CD14-positive monocyte (primary cell): ENCODE results near the gene COQ2. TPM values are rescaled to one million over a fixed set of nuclear protein-coding genes. Genes with fewer than 3 reads are reported as not detected.

Source experiments
- DNase-seq, 3 donors: peaks; one replicate each; pipeline ENCODE4 v3.0.0-alpha.2; 2011 to 2022
- H2AFZ ChIP-seq: 2 replicates; pipeline ENCODE4 v1.6.0; 2012; ENCODE audit warnings: mild to moderate bottlenecking, low read depth, low read length, inconsistent platforms; ENCODE audit not compliant: insufficient read depth, poor library complexity, severe bottlenecking
- H3K27ac ChIP-seq, 2 donors: 1 replicate in 1 of 2; 2 replicates in 1 of 2; pipeline ENCODE4 v1.5.1; 2012 to 2013; ENCODE audit warnings: low read length in 2 of 2, control low read depth in 1 of 2, inconsistent platforms in 1 of 2, low read depth in 1 of 2, mild to moderate bottlenecking in 1 of 2
- H3K27me3 ChIP-seq, 2 donors: one replicate each; pipeline versions ENCODE4 v1.6.0 to v1.6.1; 2011 to 2013; ENCODE audit warnings: low read length in 2 of 2; ENCODE audit not compliant: control insufficient read depth in 2 of 2, insufficient read depth in 2 of 2
- H3K36me3 ChIP-seq, 2 donors: replicated peaks in 1 of 2; 1 replicate in 1 of 2; 2 replicates in 1 of 2; pipeline versions ENCODE4 v1.5.1 to v1.6.1; 2012 to 2013; ENCODE audit warnings: low read length in 2 of 2, control low read depth in 1 of 2, inconsistent platforms in 1 of 2, mild to moderate bottlenecking in 1 of 2; ENCODE audit not compliant: insufficient read depth in 2 of 2, control insufficient read depth in 1 of 2
- H3K4me1 ChIP-seq, 2 donors: 1 replicate in 1 of 2; 2 replicates in 1 of 2; pipeline versions ENCODE4 v1.5.1 to v1.6.1; 2012 to 2013; ENCODE audit warnings: low read length in 2 of 2, control low read depth in 1 of 2, inconsistent platforms in 1 of 2, mild to moderate bottlenecking in 1 of 2, moderate library complexity in 1 of 2; ENCODE audit not compliant: insufficient read depth in 2 of 2, control insufficient read depth in 1 of 2
- H3K4me2 ChIP-seq: replicated peaks from 2 replicates; pipeline ENCODE3; 2012; ENCODE audit warnings: low read length, moderate library complexity, mild to moderate bottlenecking; ENCODE audit not compliant: poor library complexity, severe bottlenecking; ENCODE audit errors: extremely low read depth
- H3K4me3 ChIP-seq, 3 experiments: fragments of 200-600 bp in 1 of 3; sonication (generic) in 1 of 3; replicated peaks in 1 of 3; 1 replicate in 2 of 3; 2 replicates in 1 of 3; pipeline ENCODE4 v1.5.1; 2011 to 2013; ENCODE audit warnings: low read length in 3 of 3, mild to moderate bottlenecking in 3 of 3, control low read depth in 2 of 3, low read depth in 2 of 3, inconsistent platforms in 1 of 3, moderate library complexity in 1 of 3
- H3K79me2 ChIP-seq: 2 replicates; pipeline ENCODE4 v1.6.0; 2012; ENCODE audit warnings: mild to moderate bottlenecking, control low read depth, inconsistent platforms, low read length, moderate library complexity; ENCODE audit not compliant: insufficient read depth
- H3K9ac ChIP-seq: 2 replicates; pipeline ENCODE4 v1.6.0; 2017; ENCODE audit warnings: low read length, mild to moderate bottlenecking; ENCODE audit not compliant: insufficient read depth, poor library complexity, severe bottlenecking
- H3K9me3 ChIP-seq, 2 donors: replicated peaks in 1 of 2; 1 replicate in 1 of 2; 2 replicates in 1 of 2; pipeline versions ENCODE4 v1.5.1 to v1.6.1; 2012 to 2013; ENCODE audit warnings: low read length in 2 of 2, control low read depth in 1 of 2; ENCODE audit not compliant: control insufficient read depth in 1 of 2, insufficient read depth in 1 of 2
- H4K20me1 ChIP-seq: 2 replicates; pipeline ENCODE4 v1.6.0; 2012; ENCODE audit warnings: mild to moderate bottlenecking, low read length, control low read depth, moderate library complexity; ENCODE audit not compliant: insufficient read depth
- H3K27ac Mint-ChIP-seq, 7 donors: one replicate each; pipeline ENCODE4 v1.8.0; 2020; ENCODE audit warnings: mild to moderate bottlenecking in 7 of 7, mixed read lengths in 7 of 7, moderate library complexity in 6 of 7, inconsistent platforms in 2 of 7
- H3K27me3 Mint-ChIP-seq, 3 donors: one replicate each; pipeline ENCODE4 v1.8.0; 2021 to 2022; ENCODE audit warnings: low read depth in 3 of 3, mild to moderate bottlenecking in 3 of 3, mixed read lengths in 3 of 3, moderate library complexity in 3 of 3, inconsistent platforms in 1 of 3
- H3K36me3 Mint-ChIP-seq, 2 donors: one replicate each; pipeline ENCODE4 v1.8.0; 2020; ENCODE audit warnings: mixed read lengths in 2 of 2, inconsistent platforms in 1 of 2, mild to moderate bottlenecking in 1 of 2
- H3K4me1 Mint-ChIP-seq: one replicate; pipeline ENCODE4 v1.8.0; 2020; ENCODE audit warnings: mild to moderate bottlenecking, mixed read lengths
- H3K4me3 Mint-ChIP-seq, 2 donors: one replicate each; pipeline ENCODE4 v1.8.0; 2020; ENCODE audit warnings: mild to moderate bottlenecking in 2 of 2, mixed read lengths in 2 of 2, moderate library complexity in 1 of 2
- H3K9me3 Mint-ChIP-seq, 7 donors: one replicate each; pipeline ENCODE4 v1.8.0; 2020 to 2022; ENCODE audit warnings: mixed read lengths in 7 of 7, mild to moderate bottlenecking in 6 of 7, moderate library complexity in 6 of 7, inconsistent platforms in 2 of 7
- CTCF ChIP-seq: fragments of 200-600 bp; IDR thresholded peaks from one replicate; pipeline ENCODE4 v1.8.0; 2022; ENCODE audit warnings: antibody characterized with exemption, mild to moderate bottlenecking
- WGBS: methylation state at CpG from one replicate; pipeline ENCODE4 v1.1.5; 2013; ENCODE audit warnings: missing lambda C conversion rate; ENCODE audit not compliant: insufficient coverage; 5-methylcytosine and 5-hydroxymethylcytosine counted together
- intact Hi-C, 2 donors: fragments of 100-400 bp; cut with micrococcal nuclease; formaldehyde crosslinking; loops; one replicate each; pipeline versions ENCODE4 v1.15.0 to v1.15.1; 2023
- polyA plus RNA-seq, 3 donors: library from polyadenylated mRNA; depleted of rRNA in 1 of 3; unstranded in 2 of 3; stranded (reverse) in 1 of 3; fragments of 300-500 nt in 2 of 3; fragments of >200 nt in 1 of 3; fragmentation: Illumina TruSeq in 2 of 3; gene quantifications; 1 replicate in 2 of 3; 2 replicates in 1 of 3; pipeline ENCODE4 v1.2.3, GENCODE V29; 2012 to 2021

The COQ2 gene
- polyA plus RNA-seq, 3 donors = 14.7 to 48.6 (median 40.7) TPM

GRCh38 chr4:83268491-83268890 is 16.1 kb downstream of the COQ2 start:
- H3K9ac ChIP-seq = no peak overlapping the region
- no peak overlapping the region for H2AFZ ChIP-seq

DNA sequence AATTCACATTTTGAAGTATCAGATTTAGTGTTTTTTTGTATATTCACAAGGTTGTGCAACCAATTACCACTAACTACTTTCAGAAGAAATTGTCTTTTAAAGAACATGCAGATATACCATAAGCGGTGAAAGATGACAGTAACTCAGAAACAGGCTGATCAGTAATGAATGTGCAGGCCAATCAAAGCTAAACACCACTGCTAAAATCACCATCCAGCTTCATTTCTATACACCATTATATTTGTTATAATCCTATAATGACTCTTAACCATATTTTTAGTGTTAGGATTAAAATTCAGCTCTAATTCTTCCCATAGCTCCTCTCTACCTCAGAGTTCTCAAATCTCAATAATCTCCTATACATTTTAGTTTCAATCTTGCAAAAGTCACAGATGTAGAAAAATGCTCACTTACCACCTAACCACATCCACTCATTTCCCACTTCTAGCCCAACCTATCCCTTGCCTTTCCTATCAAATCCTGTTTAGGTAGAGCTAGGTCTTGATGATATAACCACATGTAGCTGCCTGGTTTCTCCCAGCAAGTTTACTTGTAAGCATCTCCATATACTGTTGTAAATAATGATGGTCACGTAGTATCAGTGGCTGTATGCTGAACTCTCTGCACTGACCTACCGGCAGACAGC is 16.6 kb downstream of the COQ2 start:
- Histone ChIP-seq H3K79me2 (no peaks in the 10 kb centered on the region), H3K9me3 (no peaks in the 10 kb centered on the region), H3K27ac (peak overlapping the region in 1 of 2 donors; percentile 51), H3K4me3 (no peak overlapping the region), H3K27me3 (no peaks in the 10 kb centered on the region), H3K36me3 (peaks cover 73 to 92% of the 10 kb centered on the region in 2 donors), H3K4me1 (peaks cover 10 to 19% of the 10 kb centered on the region in 2 donors), H3K4me2 (no peak overlapping the region), H3K9ac (no peak overlapping the region), H2AFZ (no peak overlapping the region), H4K20me1 (no peaks in the 10 kb centered on the region)
- intact Hi-C loops = no loop called here
- DNase-seq = no peak
- TF ChIP-seq CTCF = no peak
- peaks cover 67 to 90% of the 10 kb centered on the region in 2 donors for H3K36me3 Mint-ChIP-seq
- no CpG with 5 or more reads among the region's 3 CpGs for WGBS
- H3K4me3 Mint-ChIP-seq = no peak overlapping the region
- no peaks in the 10 kb centered on the region for H3K27me3 Mint-ChIP-seq
- H3K9me3 Mint-ChIP-seq = no peaks in the 10 kb centered on the region
- peak overlapping the region in 4 of 7 donors; percentile 8 to 65 (median 41) for H3K27ac Mint-ChIP-seq
- H3K4me1 Mint-ChIP-seq = peaks cover 20% of the 10 kb centered on the region

More at GRCh38 chr4:83268491-83268890, 16.1 kb downstream of the COQ2 start:
- Mint-ChIP-seq H3K4me1 (peaks cover 23% of the 10 kb centered on the region), H3K36me3 (peaks cover 68 to 90% of the 10 kb centered on the region in 2 donors), H3K9me3 (no peaks in the 10 kb centered on the region), H3K4me3 (no peak overlapping the region), H3K27ac (peak overlapping the region in 1 of 7 donors; percentile 65), H3K27me3 (no peaks in the 10 kb centered on the region)
- no peak overlapping the region for H3K4me3 ChIP-seq
- H3K27me3 ChIP-seq = no peaks in the 10 kb centered on the region
- H4K20me1 ChIP-seq = no peaks in the 10 kb centered on the region
- TF ChIP-seq CTCF = no peak
- H3K9me3 ChIP-seq = no peaks in the 10 kb centered on the region
- peaks cover 10 to 24% of the 10 kb centered on the region in 2 donors for H3K4me1 ChIP-seq
- H3K27ac ChIP-seq = peak overlapping the region in 1 of 2 donors; percentile 51
- intact Hi-C loops = no loop called here
- H3K4me2 ChIP-seq = no peak overlapping the region
- no CpG with 5 or more reads among the region's 2 CpGs for WGBS
- peaks cover 3% of the 10 kb centered on the region for H3K79me2 ChIP-seq
- DNase-seq = no peak
- H3K36me3 ChIP-seq = peaks cover 70 to 92% of the 10 kb centered on the region in 2 donors
